ENCODE measurements around the gene TENT5D.
"Not testable (repeated sequence)": the region's sequence is repeated elsewhere in the genome, so short reads cannot be mapped to it uniquely, and the experiment has no call there.

The TENT5D gene

GRCh38 chrX:80420147-80420546 is at the start of gene TENT5D:
TENT5D (plus strand) TSS chrX:80420447; CDS start chrX:80442540, 22,093 bp downstream.
- no peak for DNase-seq

GRCh38 chrX:80385651-80386050 is 34.6 kb upstream of the TENT5D start:
- not testable (repeated sequence) for DNase-seq

- no peak for DNase-seq
Measured at GRCh38 chrX:80388206-80388605, 32.0 kb upstream of the TENT5D start.

- DNase-seq = no peak
Measured at GRCh38 chrX:80412042-80412441, 8.2 kb upstream of the TENT5D start.

- no peak for DNase-seq
Measured at GRCh38 chrX:80423000-80423399, 2.8 kb downstream of the TENT5D start.

GRCh38 chrX:80423744-80424143 is 3.5 kb downstream of the TENT5D start:
- DNase-seq = no peak

- no peak for DNase-seq
Measured at GRCh38 chrX:80430826-80431504, 10.7 kb downstream of the TENT5D start.

GRCh38 chrX:80431505-80431832 is 11.2 kb downstream of the TENT5D start:
- DNase-seq = no peak

- no peak for DNase-seq
Measured at GRCh38 chrX:80432441-80432840, 12.2 kb downstream of the TENT5D start.

GRCh38 chrX:80432863-80433262 is 12.6 kb downstream of the TENT5D start:
- no peak for DNase-seq

- DNase-seq = not testable (repeated sequence)
Measured at GRCh38 chrX:80468166-80468565, 47.9 kb downstream of the TENT5D start.

GRCh38 chrX:80471582-80471981 is 51.3 kb downstream of the TENT5D start:
- DNase-seq = no peak

GRCh38 chrX:80485543-80485942 is 65.3 kb downstream of the TENT5D start:
- DNase-seq = no peak

- DNase-seq = no peak
Measured at GRCh38 chrX:80486299-80486698, 66.1 kb downstream of the TENT5D start.

- DNase-seq = no peak
Measured at GRCh38 chrX:80489166-80489565, 68.9 kb downstream of the TENT5D start.
